ENCODE measurements around the gene STUB1. TPM values are rescaled to one million over a fixed set of nuclear protein-coding genes. Genes with fewer than 3 reads are reported as not detected.

Gene STUB1
- total and polyA plus RNA-seq, 2 donors (not counting 1 experiment from before 2014, with no cell fraction given) = 94.3 to 116 TPM

GRCh38 chr16:684961-685696 lies 4.9 kb downstream of the STUB1 start:
- ChIA-PET POLR2A (no interaction called here), CTCF (no interaction called here)
- no peaks in the 10 kb centered on the region for H3K9me3 Mint-ChIP-seq (ENCODE audit: insufficient read depth)
- no peaks in the 10 kb centered on the region for H3K27me3 ChIP-seq (replicated peaks in 1 of 4; ENCODE audit: control extremely low read depth in 1 of 4, control insufficient read depth in 3 of 4, insufficient read depth in 4 of 4, low read length in 3 of 4)
- no peak overlapping the region for H3K9ac ChIP-seq (ENCODE audit: low read length)
- TF ChIP-seq EZH2 (IDR thresholded peaks at IDR 0.05; ENCODE audit: borderline replicate concordance, insufficient read depth, low read depth, low read length, poor library complexity, severe bottlenecking) = no peak
- TF ChIP-seq, protein P1, sequence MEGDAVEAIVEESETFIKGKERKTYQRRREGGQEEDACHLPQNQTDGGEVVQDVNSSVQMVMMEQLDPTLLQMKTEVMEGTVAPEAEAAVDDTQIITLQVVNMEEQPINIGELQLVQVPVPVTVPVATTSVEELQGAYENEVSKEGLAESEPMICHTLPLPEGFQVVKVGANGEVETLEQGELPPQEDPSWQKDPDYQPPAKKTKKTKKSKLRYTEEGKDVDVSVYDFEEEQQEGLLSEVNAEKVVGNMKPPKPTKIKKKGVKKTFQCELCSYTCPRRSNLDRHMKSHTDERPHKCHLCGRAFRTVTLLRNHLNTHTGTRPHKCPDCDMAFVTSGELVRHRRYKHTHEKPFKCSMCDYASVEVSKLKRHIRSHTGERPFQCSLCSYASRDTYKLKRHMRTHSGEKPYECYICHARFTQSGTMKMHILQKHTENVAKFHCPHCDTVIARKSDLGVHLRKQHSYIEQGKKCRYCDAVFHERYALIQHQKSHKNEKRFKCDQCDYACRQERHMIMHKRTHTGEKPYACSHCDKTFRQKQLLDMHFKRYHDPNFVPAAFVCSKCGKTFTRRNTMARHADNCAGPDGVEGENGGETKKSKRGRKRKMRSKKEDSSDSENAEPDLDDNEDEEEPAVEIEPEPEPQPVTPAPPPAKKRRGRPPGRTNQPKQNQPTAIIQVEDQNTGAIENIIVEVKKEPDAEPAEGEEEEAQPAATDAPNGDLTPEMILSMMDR (IDR thresholded peaks at IDR 0.05) = no peak
- peak overlapping the region; percentile 97 for H3K4me2 ChIP-seq (replicated peaks; ENCODE audit: low read depth, low read length, poor library complexity, severe bottlenecking)
- peak overlapping the region in 1 of 2 donors; percentile 89 for H3K27ac ChIP-seq (ENCODE audit: low read length in 2 of 2)
- peaks cover 35% of the 10 kb centered on the region for H4K20me1 ChIP-seq (ENCODE audit: control insufficient read depth, insufficient read depth, low read length, poor library complexity, severe bottlenecking)
- peaks cover 50% of the 10 kb centered on the region for H3K79me2 ChIP-seq (ENCODE audit: control insufficient read depth, insufficient read depth, low read length)
- H3K36me3 ChIP-seq (replicated peaks in 1 of 2; ENCODE audit: control extremely low read depth in 1 of 2, control insufficient read depth in 1 of 2, extremely low read depth in 1 of 2, insufficient read depth in 2 of 2, low read length in 1 of 2) = peaks cover 0 to 27% of the 10 kb centered on the region in 2 experiments
- H2AFZ ChIP-seq (ENCODE audit: insufficient read depth, low read depth, low read length, poor library complexity, severe bottlenecking) = no peak overlapping the region
- H3K4me1 ChIP-seq (ENCODE audit: control insufficient read depth in 2 of 2, insufficient read depth in 2 of 2, low read length in 2 of 2) = peaks cover 37 to 51% of the 10 kb centered on the region in 2 donors
- peaks cover 36% of the 10 kb centered on the region for H3K4me1 Mint-ChIP-seq
- no peak overlapping the region for H3K27ac Mint-ChIP-seq
- no peak for DNase-seq
- ATAC-seq (ENCODE audit: low read depth) = no peak
- no peak overlapping the region for H3K4me3 ChIP-seq (ENCODE audit: control extremely low read depth in 1 of 5, extremely low read depth in 1 of 5, insufficient read depth in 1 of 5, low read depth in 2 of 5, low read length in 4 of 5)
- no peak overlapping the region for H3K4me3 Mint-ChIP-seq
- no peaks in the 10 kb centered on the region for H3K27me3 Mint-ChIP-seq
- WGBS (ENCODE audit: insufficient coverage) = 96% methylated on average over 61 of the region's 61 CpGs
- intact Hi-C loops (cut with micrococcal nuclease) = loop anchor here (1.0 to 5.0 kb wide), 6 partner anchors 16 to 56 kb away; partner anchors contain the start of genes ANTKMT, CIAO3, MCRIP2 and RHOT2
- H3K9me3 ChIP-seq (ENCODE audit: control extremely low read depth in 1 of 3, control insufficient read depth in 2 of 3, insufficient read depth in 1 of 3, low read length in 2 of 3) = no peaks in the 10 kb centered on the region

DNA sequence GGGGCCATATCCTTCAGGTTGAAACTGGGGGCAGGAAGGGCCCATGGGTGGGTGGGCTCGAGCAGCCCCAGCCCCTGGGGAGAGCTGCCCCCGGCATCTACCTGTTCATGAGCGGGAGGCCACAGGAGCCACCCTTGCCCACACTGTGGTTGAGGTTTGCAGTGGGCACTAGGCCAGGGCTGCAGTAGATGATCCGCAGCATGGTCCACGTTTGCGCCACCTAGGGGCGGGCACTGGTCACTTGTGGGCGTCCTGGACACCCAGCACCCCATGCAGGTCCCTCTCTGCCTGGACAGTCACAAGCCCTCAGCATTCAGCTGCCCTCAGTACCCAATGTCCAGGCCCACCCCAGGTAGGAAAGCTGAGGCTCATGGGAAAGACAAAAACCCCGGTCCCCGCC lies 5.8 kb downstream of the STUB1 start:
- H3K4me2 ChIP-seq (replicated peaks; ENCODE audit: low read depth, low read length, poor library complexity, severe bottlenecking) = no peak overlapping the region
- DNase-seq (no peak), ATAC-seq (ENCODE audit: low read depth) (no peak)
- Mint-ChIP-seq H3K9me3 (ENCODE audit: insufficient read depth) (no peaks in the 10 kb centered on the region), H3K4me3 (peak overlapping the region; percentile 39), H3K27ac (peak overlapping the region; percentile 26), H3K27me3 (no peaks in the 10 kb centered on the region), H3K4me1 (peaks cover 38% of the 10 kb centered on the region)
- ChIA-PET CTCF (no interaction called here), POLR2A (no interaction called here)
- H2AFZ ChIP-seq (ENCODE audit: insufficient read depth, low read depth, low read length, poor library complexity, severe bottlenecking) = no peak overlapping the region
- peaks cover 0 to 7% (median 0%) of the 10 kb centered on the region in 3 donors for H3K9me3 ChIP-seq (ENCODE audit: control extremely low read depth in 1 of 3, control insufficient read depth in 2 of 3, insufficient read depth in 1 of 3, low read length in 2 of 3)
- H3K27ac ChIP-seq (ENCODE audit: low read length in 2 of 2) = no peak overlapping the region
- intact Hi-C loops (cut with micrococcal nuclease) = loop anchor here (2.0 kb wide), 3 partner anchors 17 to 55 kb away; partner anchors contain the start of genes CIAO3 and RHOT2
- TF ChIP-seq, protein P1 (IDR thresholded peaks at IDR 0.05) = no peak
- no peak for TF ChIP-seq EZH2 (IDR thresholded peaks at IDR 0.05; ENCODE audit: borderline replicate concordance, insufficient read depth, low read depth, low read length, poor library complexity, severe bottlenecking)
- no peak overlapping the region for H3K9ac ChIP-seq (ENCODE audit: low read length)
- H3K36me3 ChIP-seq (replicated peaks in 1 of 2; ENCODE audit: control extremely low read depth in 1 of 2, control insufficient read depth in 1 of 2, extremely low read depth in 1 of 2, insufficient read depth in 2 of 2, low read length in 1 of 2) = peaks cover 0 to 27% of the 10 kb centered on the region in 2 experiments
- H4K20me1 ChIP-seq (ENCODE audit: control insufficient read depth, insufficient read depth, low read length, poor library complexity, severe bottlenecking) = peaks cover 31% of the 10 kb centered on the region
- peaks cover 34 to 54% of the 10 kb centered on the region in 2 donors for H3K4me1 ChIP-seq (ENCODE audit: control insufficient read depth in 2 of 2, insufficient read depth in 2 of 2, low read length in 2 of 2)
- WGBS (ENCODE audit: insufficient coverage) = 80% methylated on average over 10 of the region's 10 CpGs
- H3K4me3 ChIP-seq (ENCODE audit: control extremely low read depth in 1 of 5, extremely low read depth in 1 of 5, insufficient read depth in 1 of 5, low read depth in 2 of 5, low read length in 4 of 5) = no peak overlapping the region
- H3K27me3 ChIP-seq (replicated peaks in 1 of 4; ENCODE audit: control extremely low read depth in 1 of 4, control insufficient read depth in 3 of 4, insufficient read depth in 4 of 4, low read length in 3 of 4) = no peaks in the 10 kb centered on the region
- H3K79me2 ChIP-seq (ENCODE audit: control insufficient read depth, insufficient read depth, low read length) = peaks cover 47% of the 10 kb centered on the region

Measured in B cell (primary cell).